H1 (cell line): ENCODE measurements around the gene FSD1. TPM values are rescaled to one million over a fixed set of nuclear protein-coding genes. Genes with fewer than 3 reads are reported as not detected.

Source experiments
- CTCF ChIA-PET: fragments of 300-600 bp; sonication (Branson Sonifier 250); formaldehyde crosslinking; loops from one replicate; lab custom pipeline; 2021; ENCODE audit not compliant: partially characterized antibody; lab: Charles Lee
- POLR2A ChIA-PET: fragments of 300-600 bp; sonication (Branson Sonifier 250); formaldehyde crosslinking; loops from one replicate; lab custom pipeline; 2021; ENCODE audit warnings: inconsistent platforms; ENCODE audit not compliant: partially characterized antibody; lab: Charles Lee
- DNase-seq, 2 experiments: peaks; one replicate each; pipeline versions ENCODE4 v3.0.0 to v3.0.0-alpha.2; 2010 to 2022; ENCODE audit warnings: low spot score in 2 of 2, low read depth in 1 of 2, mixed read lengths in 1 of 2
- FAIRE-seq: peaks from 2 replicates; lab custom pipeline; 2011; peaks lifted over from hg19 to GRCh38; lab: Jason Lieb, UNC
- H2AFZ ChIP-seq: 2 replicates; pipeline ENCODE4 v1.8.1; 2012; ENCODE audit warnings: low read length, inconsistent platforms
- H2AK5ac ChIP-seq: 2 replicates; pipeline ENCODE4 v1.6.1; 2013; ENCODE audit warnings: low read depth, low read length
- H2BK120ac ChIP-seq: replicated peaks from 2 replicates; pipeline ENCODE3; 2013; ENCODE audit warnings: low read depth, low read length, inconsistent platforms
- H2BK12ac ChIP-seq: 2 replicates; pipeline ENCODE4 v1.6.1; 2013; ENCODE audit warnings: low read depth, low read length
- H2BK15ac ChIP-seq: 2 replicates; pipeline ENCODE4 v1.6.1; 2013; ENCODE audit warnings: low read length
- H2BK20ac ChIP-seq: 2 replicates; pipeline ENCODE4 v1.6.1; 2013; ENCODE audit warnings: low read length
- H2BK5ac ChIP-seq: 2 replicates; pipeline ENCODE4 v1.6.1; 2013; ENCODE audit warnings: low read depth, low read length
- H3K14ac ChIP-seq: 2 replicates; pipeline ENCODE4 v1.6.1; 2013; ENCODE audit warnings: inconsistent platforms; ENCODE audit not compliant: insufficient read length
- H3K18ac ChIP-seq: 2 replicates; pipeline ENCODE4 v1.6.1; 2013; ENCODE audit warnings: low read length; ENCODE audit errors: extremely low read depth
- H3K23ac ChIP-seq: 2 replicates; pipeline ENCODE4 v1.6.1; 2013; ENCODE audit warnings: inconsistent platforms; ENCODE audit not compliant: insufficient read length
- H3K23me2 ChIP-seq: 2 replicates; pipeline ENCODE4 v1.6.1; 2013; ENCODE audit warnings: low read depth, low read length
- H3K27ac ChIP-seq: 2 replicates; pipeline ENCODE4 v1.6.1; 2011; ENCODE audit warnings: low read depth, low read length, inconsistent platforms
- H3K27me3 ChIP-seq, 4 experiments: replicated peaks in 1 of 4; 1 replicate in 1 of 4; 2 replicates in 3 of 4; pipeline versions ENCODE4 v1.6.1 to v1.8.1; 2011 to 2013; ENCODE audit warnings: low read length in 3 of 4, mild to moderate bottlenecking in 3 of 4, inconsistent platforms in 2 of 4, mixed read lengths in 2 of 4, moderate library complexity in 1 of 4; ENCODE audit not compliant: control insufficient read depth in 3 of 4, insufficient read depth in 3 of 4; ENCODE audit errors: extremely low read depth in 1 of 4
- H3K36me3 ChIP-seq, 4 experiments: 2 replicates each; pipeline versions ENCODE4 v1.6.1 to v1.8.1; 2011 to 2013; ENCODE audit warnings: mild to moderate bottlenecking in 4 of 4, low read length in 3 of 4, moderate library complexity in 2 of 4, control low read depth in 1 of 4, inconsistent platforms in 1 of 4; ENCODE audit not compliant: insufficient read depth in 4 of 4, control insufficient read depth in 2 of 4
- H3K4ac ChIP-seq: replicated peaks from 2 replicates; pipeline ENCODE3; 2013; ENCODE audit warnings: low read length, low read depth, mixed read lengths, inconsistent platforms; ENCODE audit not compliant: insufficient read length
- H3K4me1 ChIP-seq, 4 experiments: replicated peaks in 1 of 4; 1 replicate in 1 of 4; 2 replicates in 3 of 4; pipeline versions ENCODE4 v1.6.1 to v1.8.1; 2011 to 2013; ENCODE audit warnings: low read length in 3 of 4, inconsistent platforms in 2 of 4, mixed read lengths in 1 of 4; ENCODE audit not compliant: insufficient read depth in 4 of 4, control insufficient read depth in 3 of 4
- H3K4me2 ChIP-seq, 2 experiments: 2 replicates each; pipeline versions ENCODE4 v1.6.1 to v1.8.1; 2011 to 2013; ENCODE audit warnings: low read depth in 2 of 2, low read length in 2 of 2, control low read depth in 1 of 2, inconsistent platforms in 1 of 2, mild to moderate bottlenecking in 1 of 2; ENCODE audit not compliant: insufficient read depth in 1 of 2
- H3K4me3 ChIP-seq, 4 experiments: fragments of 200-600, 300-600 bp in 1 of 4; sonication (generic), shearing (Covaris generic), sonication (Bioruptor Twin) in 1 of 4; 2 replicates each; pipeline versions ENCODE4 v1.5.1 to v1.8.1; 2011 to 2016; ENCODE audit warnings: low read length in 4 of 4, low read depth in 3 of 4, control low read depth in 2 of 4, inconsistent platforms in 2 of 4, mild to moderate bottlenecking in 2 of 4, mixed read lengths in 1 of 4, moderate library complexity in 1 of 4; ENCODE audit not compliant: insufficient read depth in 2 of 4; ENCODE audit errors: extremely low read depth in 1 of 4
- H3K56ac ChIP-seq: replicated peaks from 2 replicates; pipeline ENCODE3; 2013; ENCODE audit warnings: low read depth, mild to moderate bottlenecking, mixed read lengths, low read length, inconsistent platforms; ENCODE audit not compliant: insufficient read length
- H3K79me1 ChIP-seq: 2 replicates; pipeline ENCODE4 v1.6.1; 2013; ENCODE audit warnings: low read depth, low read length, control low read depth
- H3K79me2 ChIP-seq, 2 experiments: 2 replicates each; pipeline versions ENCODE4 v1.6.1 to v1.8.1; 2012 to 2013; ENCODE audit warnings: low read length in 2 of 2, mild to moderate bottlenecking in 2 of 2, inconsistent platforms in 1 of 2; ENCODE audit not compliant: insufficient read depth in 2 of 2, control insufficient read depth in 1 of 2
- H3K9ac ChIP-seq, 4 experiments: replicated peaks in 1 of 4; 1 replicate in 1 of 4; 2 replicates in 3 of 4; pipeline versions ENCODE4 v1.6.1 to v1.8.1; 2011 to 2013; ENCODE audit warnings: low read depth in 3 of 4, low read length in 3 of 4, control low read depth in 2 of 4, mild to moderate bottlenecking in 2 of 4, moderate library complexity in 2 of 4, inconsistent platforms in 1 of 4; ENCODE audit errors: extremely low read depth in 1 of 4
- H3K9me3 ChIP-seq, 2 experiments: 2 replicates each; pipeline versions ENCODE4 v1.6.1 to v1.8.1; 2012 to 2013; ENCODE audit warnings: mild to moderate bottlenecking in 2 of 2, moderate library complexity in 2 of 2, control low read depth in 1 of 2, inconsistent platforms in 1 of 2, low read depth in 1 of 2, low read length in 1 of 2, mixed read lengths in 1 of 2; ENCODE audit not compliant: insufficient read depth in 2 of 2
- H4K20me1 ChIP-seq, 2 experiments: replicated peaks in 1 of 2; 2 replicates each; pipeline versions ENCODE3 to v1.8.1; 2011 to 2013; ENCODE audit warnings: inconsistent platforms in 2 of 2, low read length in 2 of 2, mild to moderate bottlenecking in 1 of 2; ENCODE audit not compliant: insufficient read depth in 2 of 2, control insufficient read depth in 1 of 2
- H4K5ac ChIP-seq: 2 replicates; pipeline ENCODE4 v1.6.1; 2013; ENCODE audit warnings: low read length, low read depth, mixed read lengths, inconsistent platforms; ENCODE audit not compliant: insufficient read length
- H4K8ac ChIP-seq: 2 replicates; pipeline ENCODE4 v1.8.0; 2013; ENCODE audit warnings: mild to moderate bottlenecking, moderate library complexity, low read length, inconsistent platforms; ENCODE audit not compliant: insufficient read depth; ENCODE audit errors: extremely low read depth
- H4K91ac ChIP-seq: replicated peaks from 2 replicates; pipeline ENCODE3; 2013; ENCODE audit warnings: low read length, mixed read lengths, inconsistent platforms; ENCODE audit not compliant: insufficient read length
- BCL11A ChIP-seq, 2 experiments: IDR thresholded peaks; one replicate each; pipeline ENCODE4 v1.6.1; 2011; ENCODE audit warnings: low read depth in 2 of 2, low read length in 2 of 2, mild to moderate bottlenecking in 2 of 2
- HDAC2 ChIP-seq, 2 experiments: fragments of 300-600 bp in 1 of 2; sonication (generic) in 1 of 2; IDR thresholded peaks; 2 replicates each; pipeline ENCODE4 v1.6.1; 2011 to 2012; ENCODE audit warnings: low read depth in 2 of 2, low read length in 2 of 2, mild to moderate bottlenecking in 2 of 2, moderate library complexity in 2 of 2, borderline replicate concordance in 1 of 2, inconsistent platforms in 1 of 2
- KDM4A ChIP-seq: IDR thresholded peaks from one replicate; pipeline ENCODE4 v1.7.1; 2012; ENCODE audit warnings: low read depth, mild to moderate bottlenecking, moderate library complexity, low read length, inconsistent platforms; ENCODE audit not compliant: severe bottlenecking
- RBBP5 ChIP-seq: IDR thresholded peaks from 2 replicates; pipeline ENCODE4 v1.7.1; 2012; ENCODE audit warnings: low read depth, mild to moderate bottlenecking, inconsistent platforms, low read length, moderate library complexity, borderline replicate concordance
- RFX5 ChIP-seq: IDR thresholded peaks from 2 replicates; pipeline ENCODE4 v1.6.1; 2011; ENCODE audit warnings: low read depth, low read length, improper control_type of control experiment, borderline replicate concordance
- SIN3A ChIP-seq, 2 experiments: IDR thresholded peaks in 1 of 2; conservative IDR thresholded peaks in 1 of 2; 2 replicates each; pipeline ENCODE4 v1.6.1; 2011 to 2012; ENCODE audit warnings: low read length in 2 of 2, improper control_type of control experiment in 1 of 2, low read depth in 1 of 2, mild to moderate bottlenecking in 1 of 2
- SIRT6 ChIP-seq: IDR thresholded peaks from one replicate; pipeline ENCODE4 v1.7.1; 2012; ENCODE audit warnings: low read length, inconsistent platforms
- WGBS, 2 experiments: shearing (Covaris generic) in 1 of 2; methylation state at CpG; one replicate each; pipeline versions ENCODE4 v1.1.6 to v1.1.7; 2013 to 2015; ENCODE audit warnings: low lambda C conversion rate in 2 of 2, mixed read lengths in 2 of 2, inconsistent platforms in 1 of 2, low coverage in 1 of 2, missing lambda C conversion rate in 1 of 2; ENCODE audit not compliant: insufficient replicate concordance in 2 of 2, insufficient coverage in 1 of 2, insufficient read length in 1 of 2; ENCODE audit errors: extremely low coverage in 1 of 2, missing lambda C conversion rate in 1 of 2; 5-methylcytosine and 5-hydroxymethylcytosine counted together
- polyA plus RNA-seq, 7 experiments: library from polyadenylated mRNA; depleted of rRNA in 3 of 7; stranded (reverse) in 5 of 7; unstranded in 2 of 7; fragments of >200 nt in 5 of 7; fragments of 200-250 nt in 2 of 7; gene quantifications; 1 replicate in 5 of 7; 2 replicates in 1 of 7; 4 replicates in 1 of 7; pipeline versions ENCODE4 v1.2.1 to v1.2.3, GENCODE V29; 2011 to 2013; ENCODE audit warnings: missing spikeins in 2 of 7, mixed read lengths in 2 of 7
- total RNA-seq: library from RNA; stranded (reverse); fragmentation: NEBNext Ultra II Directional; extraction: Animal tissue kit (Norgen Biotek cat#: 25700); gene quantifications from 2 replicates; pipeline ENCODE4 v1.2.1, GENCODE V29; 2021

FSD1 gene
- total and polyA plus RNA-seq, 2 of the 8 experiments (the other 6 are each of a cell fraction or from before 2014, with no cell fraction given) = 58.8 to 181 TPM

DNA sequence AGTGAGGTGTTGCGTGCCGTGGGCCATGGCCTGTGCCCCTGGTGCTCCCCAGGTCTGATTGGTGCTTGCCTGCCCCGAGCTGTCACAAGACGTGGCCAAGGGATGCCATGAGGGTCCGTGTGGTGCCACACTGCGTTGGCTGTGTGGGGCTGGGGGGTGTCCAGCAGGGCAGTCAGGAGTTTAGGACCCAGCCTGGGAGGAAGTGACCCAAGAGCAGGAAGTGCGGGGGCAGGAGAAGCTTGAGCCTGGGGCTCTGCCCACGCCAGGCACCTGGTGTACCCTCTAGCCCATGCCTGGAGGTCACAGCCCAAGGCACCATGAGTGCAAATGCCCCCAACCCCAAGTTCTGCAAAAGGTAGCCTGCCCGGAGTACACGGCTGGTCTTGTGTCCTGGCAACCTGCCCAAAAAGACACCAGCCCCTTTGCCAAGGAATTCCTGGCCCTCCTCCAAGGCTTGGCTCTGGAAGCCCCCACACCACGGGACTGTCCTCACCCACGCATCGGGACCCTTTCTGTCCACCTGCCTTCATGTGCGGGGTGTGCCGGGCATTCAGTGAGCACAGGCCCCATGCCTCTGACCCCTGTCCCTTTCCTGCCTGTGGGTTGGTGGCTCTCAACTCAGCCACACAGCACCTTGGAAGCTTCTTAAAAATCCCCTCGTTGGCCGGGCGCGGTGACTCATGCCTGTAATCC is 63.9 kb downstream of the FSD1 start:
- Histone ChIP-seq H2BK120ac (no peak overlapping the region), H3K23me2 (no peaks in the 10 kb centered on the region), H2AK5ac (no peak overlapping the region), H2BK15ac (no peak overlapping the region), H3K36me3 (peaks cover 6 to 15% (median 7%) of the 10 kb centered on the region in 4 experiments; a peak in 5 of 8 replicates), H2BK12ac (0 out of 2 replicates have a peak overlapping the region, but pooled peaks have one; percentile 1), H3K9ac (no peak overlapping the region; a peak in 2 of 7 replicates), H3K4me1 (peaks cover 0 to 14% (median 9%) of the 10 kb centered on the region in 4 experiments; a peak in 5 of 7 replicates), H3K4me2 (no peak overlapping the region), H4K5ac (no peak overlapping the region), H3K18ac (peak overlapping the region; percentile 32; the same call in 1 of the 2 replicates), H3K4ac (peak overlapping the region; percentile 25), H3K14ac (no peak overlapping the region), H3K23ac (no peak overlapping the region), H4K20me1 (peaks cover 25 to 44% of the 10 kb centered on the region in 2 experiments), H3K27me3 (no peaks in the 10 kb centered on the region), H3K79me2 (peaks cover 0 to 8% of the 10 kb centered on the region in 2 experiments; a peak in 1 of 4 replicates), H3K79me1 (peaks cover 30% of the 10 kb centered on the region), H4K8ac (no peak overlapping the region), H3K9me3 (no peaks in the 10 kb centered on the region)
- FAIRE-seq = no peak
- CTCF ChIA-PET = interaction anchor here (0.7 to 1.8 kb wide), 4 partner anchors 16 to 233 kb away, joined by 3 to 9 read pairs (median 3); partner anchors contain the start of gene SH3GL1
- WGBS, 2 experiments = 88% methylated on average over 18 of the region's 19 CpGs; no CpG with 5 or more reads in 1 of the 2 experiments
- DNase-seq = peak in 1 of 2 experiments; percentile 45
- TF ChIP-seq KDM4A (no peak), BCL11A (IDR thresholded peaks at IDR 0.05; ENCODE audit: low read depth in 2 of 2, low read length in 2 of 2) (no peak), SIN3A (conservative IDR thresholded peaks at IDR 0.05 in 1 of 2, IDR thresholded peaks at IDR 0.05 in 1 of 2; ENCODE audit: low read depth in 1 of 2, low read length in 2 of 2) (no peak), RFX5 (no peak), HDAC2 (IDR thresholded peaks at IDR 0.05; ENCODE audit: borderline replicate concordance in 1 of 2, low read depth in 2 of 2, low read length in 2 of 2) (no peak), SIRT6 (no peak), RBBP5 (no peak)
- TF ChIP-seq, all 59 proteins: peak for 0
- Histone ChIP-seq H3K4me3 (no peak overlapping the region), H4K91ac (peak overlapping the region; percentile 17), H3K27ac (no peak overlapping the region), H3K56ac (no peak overlapping the region), H2AFZ (no peak overlapping the region), H2BK5ac (peak overlapping the region; percentile 49), H2BK20ac (no peak overlapping the region)
- POLR2A ChIA-PET = interaction anchor here (0.7 to 13.0 kb wide), 4 partner anchors 10 to 960 kb away, joined by 3 to 72 read pairs (median 4); partner anchors contain the start of gene MPND
